Measurements from ENCODE around the gene CNN3. TPM values are rescaled to one million over a fixed set of nuclear protein-coding genes. Genes with fewer than 3 reads are reported as not detected.
A peak's percentile ranks its signal among the peaks of the same experiment; 100 is the strongest.

The CNN3 gene
- total RNA-seq, 4 donors from 2014 or later = 106 to 205 (median 149) TPM

DNA sequence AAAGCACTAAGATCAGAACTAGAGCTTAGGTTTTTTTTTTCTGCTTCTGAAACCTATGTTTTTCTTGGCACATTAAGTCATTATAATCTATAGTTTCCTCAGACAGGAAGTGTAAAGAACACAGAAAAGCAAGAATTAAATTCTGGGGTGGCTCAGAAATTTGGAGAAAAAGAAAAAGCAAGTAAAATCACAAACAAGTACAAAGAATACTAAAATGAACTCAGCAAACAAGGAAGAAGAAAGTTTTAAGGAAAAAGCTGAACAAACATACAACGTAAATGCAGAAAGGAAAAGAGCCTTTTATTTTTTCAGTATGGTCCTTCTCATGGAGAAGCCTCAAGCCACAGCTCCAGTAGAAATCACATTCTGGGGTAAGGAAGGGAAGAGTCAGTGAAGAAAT, 8.6 kb upstream of the CNN3 start:
- H3K27ac ChIP-seq = no peak overlapping the region
- TF ChIP-seq, protein P1, sequence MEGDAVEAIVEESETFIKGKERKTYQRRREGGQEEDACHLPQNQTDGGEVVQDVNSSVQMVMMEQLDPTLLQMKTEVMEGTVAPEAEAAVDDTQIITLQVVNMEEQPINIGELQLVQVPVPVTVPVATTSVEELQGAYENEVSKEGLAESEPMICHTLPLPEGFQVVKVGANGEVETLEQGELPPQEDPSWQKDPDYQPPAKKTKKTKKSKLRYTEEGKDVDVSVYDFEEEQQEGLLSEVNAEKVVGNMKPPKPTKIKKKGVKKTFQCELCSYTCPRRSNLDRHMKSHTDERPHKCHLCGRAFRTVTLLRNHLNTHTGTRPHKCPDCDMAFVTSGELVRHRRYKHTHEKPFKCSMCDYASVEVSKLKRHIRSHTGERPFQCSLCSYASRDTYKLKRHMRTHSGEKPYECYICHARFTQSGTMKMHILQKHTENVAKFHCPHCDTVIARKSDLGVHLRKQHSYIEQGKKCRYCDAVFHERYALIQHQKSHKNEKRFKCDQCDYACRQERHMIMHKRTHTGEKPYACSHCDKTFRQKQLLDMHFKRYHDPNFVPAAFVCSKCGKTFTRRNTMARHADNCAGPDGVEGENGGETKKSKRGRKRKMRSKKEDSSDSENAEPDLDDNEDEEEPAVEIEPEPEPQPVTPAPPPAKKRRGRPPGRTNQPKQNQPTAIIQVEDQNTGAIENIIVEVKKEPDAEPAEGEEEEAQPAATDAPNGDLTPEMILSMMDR (IDR thresholded peaks at IDR 0.05) = no peak
- TF ChIP-seq POLR2A (IDR thresholded peaks at IDR 0.05) = no peak
- H3K9me3 ChIP-seq = no peaks in the 10 kb centered on the region
- H3K27me3 ChIP-seq = no peaks in the 10 kb centered on the region
- H3K36me3 ChIP-seq = no peaks in the 10 kb centered on the region
- H3K4me1 ChIP-seq = peaks cover 0 to 23% (median 0%) of the 10 kb centered on the region in 3 donors
- WGBS, 2 donors = 70 to 76% methylated on average over 1 of the region's 1 CpG
- intact Hi-C loops (cut with DNase I) = no loop called here
- H3K4me3 ChIP-seq = no peak overlapping the region
- DNase-seq = no peak

DNA sequence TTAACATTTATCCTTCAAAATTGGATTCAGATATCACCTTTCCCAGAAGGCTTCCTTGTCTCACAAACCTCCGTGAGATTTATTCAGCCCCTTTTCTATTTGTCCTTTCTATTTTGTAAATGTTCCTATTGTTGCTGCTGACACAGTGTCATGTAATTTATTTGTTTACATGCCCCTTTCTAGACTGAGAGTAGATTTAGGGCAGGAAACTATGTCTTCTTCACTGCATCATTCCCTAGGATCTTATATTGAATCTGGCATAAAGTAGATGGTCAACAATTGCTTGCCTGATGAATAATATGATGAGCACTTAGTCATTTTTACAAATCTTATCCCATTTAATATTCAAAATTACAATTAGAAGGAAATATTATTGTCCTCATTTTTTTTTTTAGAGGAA, 8.1 kb upstream of the CNN3 start:
- Histone ChIP-seq H3K27me3 (no peaks in the 10 kb centered on the region), H3K27ac (no peak overlapping the region), H3K36me3 (no peaks in the 10 kb centered on the region), H3K4me3 (no peak overlapping the region), H3K9me3 (no peaks in the 10 kb centered on the region), H3K4me1 (peaks cover 0 to 23% (median 0%) of the 10 kb centered on the region in 3 donors)
- intact Hi-C loops (cut with DNase I) = no loop called here
- no peak for DNase-seq
- WGBS, 2 donors = 95 to 97% methylated on average over 1 of the region's 1 CpG
- TF ChIP-seq, protein P1 (IDR thresholded peaks at IDR 0.05) = no peak
- TF ChIP-seq POLR2A (IDR thresholded peaks at IDR 0.05) = no peak

DNA sequence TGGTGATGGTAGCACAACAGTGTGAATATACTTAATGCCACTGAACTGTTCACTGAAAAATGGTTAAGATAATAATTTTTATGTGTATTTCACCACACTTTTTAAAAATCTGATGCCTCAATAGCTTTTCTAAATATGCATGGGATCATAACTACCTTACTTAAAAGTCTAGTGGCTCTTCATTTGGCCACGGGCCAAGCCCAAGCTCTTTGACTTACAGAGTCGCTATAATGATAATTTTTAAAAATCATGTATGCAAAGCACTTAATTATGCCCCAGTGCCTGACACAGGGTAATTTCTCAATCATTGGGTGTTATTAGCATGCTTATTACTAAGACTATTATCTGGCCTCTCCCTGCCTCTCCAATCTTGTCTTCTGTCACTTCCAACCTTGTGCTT, 7.6 kb upstream of the CNN3 start:
- no peak for DNase-seq
- no peaks in the 10 kb centered on the region for H3K27me3 ChIP-seq
- H3K27ac ChIP-seq = no peak overlapping the region
- intact Hi-C loops (cut with DNase I) = no loop called here
- WGBS, 2 donors = 64 to 69% methylated on average over 2 of the region's 2 CpGs
- no peaks in the 10 kb centered on the region for H3K36me3 ChIP-seq
- no peaks in the 10 kb centered on the region for H3K9me3 ChIP-seq
- H3K4me3 ChIP-seq = no peak overlapping the region
- TF ChIP-seq, protein P1 (IDR thresholded peaks at IDR 0.05) = no peak
- TF ChIP-seq POLR2A (IDR thresholded peaks at IDR 0.05) = no peak
- peaks cover 0 to 27% (median 0%) of the 10 kb centered on the region in 3 donors for H3K4me1 ChIP-seq

DNA sequence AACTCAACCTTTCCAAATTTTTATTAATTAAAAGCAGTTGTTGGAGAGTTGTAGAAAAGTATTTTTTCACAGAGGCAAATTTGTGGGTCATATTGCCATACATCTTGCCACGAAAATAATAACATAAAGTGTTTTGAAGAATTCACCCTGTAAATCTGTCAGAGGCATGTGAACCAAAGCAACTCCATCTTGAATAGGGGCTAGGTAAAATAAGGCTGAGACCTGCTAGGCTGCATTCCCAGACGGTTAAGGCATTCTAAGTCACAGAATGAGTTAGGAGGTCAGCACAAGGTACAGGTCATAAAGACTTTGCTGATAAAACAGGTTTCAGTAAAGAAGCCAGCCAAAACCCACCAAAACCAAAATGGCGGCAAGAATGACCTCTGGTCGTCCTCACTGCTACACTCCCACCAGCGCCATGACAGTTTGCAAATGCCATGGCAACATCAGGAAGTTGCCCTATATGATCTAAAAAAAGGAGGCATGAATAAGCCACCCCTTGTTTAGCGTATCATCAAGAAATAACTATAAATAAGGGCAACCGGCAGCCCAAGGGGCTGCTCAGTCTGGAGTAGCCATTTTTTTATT, 4.4 kb upstream of the CNN3 start:
- Histone ChIP-seq H3K27ac (no peak overlapping the region), H3K4me3 (no peak overlapping the region), H3K36me3 (no peaks in the 10 kb centered on the region), H3K27me3 (peaks cover 0 to 12% (median 0%) of the 10 kb centered on the region in 4 donors), H3K9me3 (no peaks in the 10 kb centered on the region), H3K4me1 (peaks cover 0 to 36% (median 5%) of the 10 kb centered on the region in 3 donors)
- intact Hi-C loops (cut with DNase I) = no loop called here
- no peak for TF ChIP-seq POLR2A (IDR thresholded peaks at IDR 0.05)
- TF ChIP-seq, protein P1 (IDR thresholded peaks at IDR 0.05) = no peak
- DNase-seq = no peak
- WGBS, 2 donors = 95 to 97% methylated on average over 7 of the region's 7 CpGs

DNA sequence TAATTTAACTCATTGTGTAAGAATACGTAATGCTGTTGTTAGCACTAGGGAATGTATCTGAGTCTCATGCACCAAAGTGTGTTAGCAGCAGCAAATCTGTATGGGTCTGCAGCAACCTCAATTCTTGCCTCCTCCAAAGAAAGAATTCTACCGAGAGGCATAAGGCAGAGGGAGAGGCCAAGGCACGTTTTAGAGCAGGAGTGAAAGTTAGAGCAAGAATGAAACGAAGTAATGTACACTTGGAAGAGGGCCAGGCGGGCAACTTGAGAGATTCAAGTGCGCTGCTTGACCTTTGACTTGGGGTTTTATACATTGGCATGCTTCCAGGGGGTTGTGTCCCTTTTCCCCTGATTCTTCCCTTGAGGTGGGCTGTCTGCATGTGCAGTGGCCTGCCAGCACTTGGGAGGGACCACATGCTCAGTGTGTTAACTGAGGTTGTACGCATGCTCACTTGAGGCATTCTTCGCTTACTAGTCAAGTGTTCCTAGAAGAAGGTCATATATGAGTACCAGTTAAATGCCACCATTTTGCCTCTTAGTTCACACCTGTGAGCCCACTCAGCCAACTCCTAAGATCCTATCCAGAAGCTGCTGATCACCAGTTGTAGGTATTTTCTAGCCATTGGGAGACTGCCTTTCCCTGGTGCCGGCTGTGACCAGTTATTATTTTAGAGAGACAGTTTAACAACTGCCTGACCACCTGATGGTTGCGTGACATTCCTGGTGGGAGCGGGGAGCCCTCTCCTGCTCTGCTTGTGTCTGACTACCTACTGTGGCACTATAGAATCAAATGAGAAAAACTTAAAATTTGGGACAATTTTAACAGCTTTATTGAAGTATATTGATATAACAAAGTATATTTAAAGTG, 2.7 kb upstream of the CNN3 start:
- peaks cover 0 to 48% (median 5%) of the 10 kb centered on the region in 3 donors for H3K4me1 ChIP-seq
- TF ChIP-seq, protein P1 (IDR thresholded peaks at IDR 0.05) = no peak
- no peak for TF ChIP-seq POLR2A (IDR thresholded peaks at IDR 0.05)
- H3K36me3 ChIP-seq = no peaks in the 10 kb centered on the region
- peak overlapping the region in 2 of 4 donors; percentile 35 to 77 for H3K4me3 ChIP-seq
- 78 to 80% methylated on average over 11 of the region's 11 CpGs for WGBS, 2 donors
- H3K27ac ChIP-seq = peak overlapping the region in 3 of 4 donors; percentile 5 to 96 (median 95)
- H3K27me3 ChIP-seq = peaks cover 0 to 16% (median 0%) of the 10 kb centered on the region in 4 donors
- no peaks in the 10 kb centered on the region for H3K9me3 ChIP-seq
- intact Hi-C loops (cut with DNase I) = loop anchor here (10.0 kb wide), 2 partner anchors 75 to 105 kb away; no protein-coding TSS in a partner anchor
- no peak for DNase-seq
